Right hindlimb (tissue), 1 donor: ENCODE results near the gene TLK2.
"Not testable (repeated sequence)": the region's sequence is repeated elsewhere in the genome, so short reads cannot be mapped to it uniquely, and the experiment has no call there.

Source experiments
- DNase-seq: peaks from one replicate; pipeline ENCODE4 v3.0.0-alpha.2; 2018

TLK2 gene

GRCh38 chr17:62565817-62566216 lies 87.2 kb downstream of the TLK2 start:
- DNase-seq, result no peak

- no peak for DNase-seq
These were observed 88.5 kb downstream of the TLK2 start for GRCh38 chr17:62566996-62567578.

GRCh38 chr17:62572488-62572887 lies 93.9 kb downstream of the TLK2 start:
- no peak for DNase-seq

- peak; percentile 25 for DNase-seq
These were observed 94.3 kb downstream of the TLK2 start for GRCh38 chr17:62572888-62573401.

GRCh38 chr17:62573480-62574117 lies 95.0 kb downstream of the TLK2 start:
- DNase-seq, result no peak

- DNase-seq, result no peak
These were observed 97.8 kb downstream of the TLK2 start for GRCh38 chr17:62576382-62576781.

GRCh38 chr17:62578757-62579487 lies 100.3 kb downstream of the TLK2 start:
- DNase-seq, result no peak

- no peak for DNase-seq
These were observed 102.3 kb downstream of the TLK2 start for GRCh38 chr17:62580947-62581346.

- no peak for DNase-seq
These were observed 103.1 kb downstream of the TLK2 start for GRCh38 chr17:62581764-62582163.

- DNase-seq, result no peak
These were observed 108.9 kb downstream of the TLK2 start for GRCh38 chr17:62587554-62587953.

- DNase-seq, result no peak
These were observed 109.5 kb downstream of the TLK2 start for GRCh38 chr17:62588109-62588508.

GRCh38 chr17:62591333-62591732 lies 112.7 kb downstream of the TLK2 start:
- DNase-seq, result peak; percentile 77

GRCh38 chr17:62591822-62592221 lies 113.2 kb downstream of the TLK2 start:
- not testable (repeated sequence) for DNase-seq

- DNase-seq, result no peak
These were observed 113.9 kb downstream of the TLK2 start for GRCh38 chr17:62592341-62593099.

- DNase-seq, result no peak
These were observed 116.9 kb downstream of the TLK2 start for GRCh38 chr17:62595484-62595883.

- DNase-seq, result no peak
These were observed 118.0 kb downstream of the TLK2 start for GRCh38 chr17:62596662-62597061.

- DNase-seq, result no peak
These were observed 118.5 kb downstream of the TLK2 start for GRCh38 chr17:62597150-62597549.

GRCh38 chr17:62597920-62598319 lies 119.3 kb downstream of the TLK2 start:
- no peak for DNase-seq

- no peak for DNase-seq
These were observed 121.5 kb downstream of the TLK2 start for GRCh38 chr17:62599964-62600657.

GRCh38 chr17:62600805-62601204 lies 122.2 kb downstream of the TLK2 start:
- DNase-seq, result no peak

- no peak for DNase-seq
These were observed 122.8 kb downstream of the TLK2 start for GRCh38 chr17:62601471-62601870.

- not testable (repeated sequence) for DNase-seq
These were observed 125.2 kb downstream of the TLK2 start for GRCh38 chr17:62603783-62604182.

- no peak for DNase-seq
These were observed 127.0 kb downstream of the TLK2 start for GRCh38 chr17:62605588-62605987.
